Thyroid gland (tissue), 4 donors: ENCODE data around the gene AHR.

Experiments
- POLR2A ChIP-seq, 2 donors: fragments of 450-650 bp; IDR thresholded peaks; one replicate each; pipeline ENCODE4 v1.6.1; 2017; ENCODE audit warnings: antibody characterized with exemption in 2 of 2, mild to moderate bottlenecking in 2 of 2, moderate library complexity in 1 of 2
- TF ChIP-seq, protein P1 (sequence below), 6 experiments: fragments of 200-600 bp in 3 of 6; fragments of 450-650 bp in 3 of 6; sonication (generic) in 3 of 6; IDR thresholded peaks; one replicate each; pipeline ENCODE4 v1.5.1; 2016 to 2019; ENCODE audit warnings: antibody characterized with exemption in 6 of 6, mild to moderate bottlenecking in 2 of 6, inconsistent platforms in 1 of 6, moderate library complexity in 1 of 6

- TF ChIP-seq, protein P1, sequence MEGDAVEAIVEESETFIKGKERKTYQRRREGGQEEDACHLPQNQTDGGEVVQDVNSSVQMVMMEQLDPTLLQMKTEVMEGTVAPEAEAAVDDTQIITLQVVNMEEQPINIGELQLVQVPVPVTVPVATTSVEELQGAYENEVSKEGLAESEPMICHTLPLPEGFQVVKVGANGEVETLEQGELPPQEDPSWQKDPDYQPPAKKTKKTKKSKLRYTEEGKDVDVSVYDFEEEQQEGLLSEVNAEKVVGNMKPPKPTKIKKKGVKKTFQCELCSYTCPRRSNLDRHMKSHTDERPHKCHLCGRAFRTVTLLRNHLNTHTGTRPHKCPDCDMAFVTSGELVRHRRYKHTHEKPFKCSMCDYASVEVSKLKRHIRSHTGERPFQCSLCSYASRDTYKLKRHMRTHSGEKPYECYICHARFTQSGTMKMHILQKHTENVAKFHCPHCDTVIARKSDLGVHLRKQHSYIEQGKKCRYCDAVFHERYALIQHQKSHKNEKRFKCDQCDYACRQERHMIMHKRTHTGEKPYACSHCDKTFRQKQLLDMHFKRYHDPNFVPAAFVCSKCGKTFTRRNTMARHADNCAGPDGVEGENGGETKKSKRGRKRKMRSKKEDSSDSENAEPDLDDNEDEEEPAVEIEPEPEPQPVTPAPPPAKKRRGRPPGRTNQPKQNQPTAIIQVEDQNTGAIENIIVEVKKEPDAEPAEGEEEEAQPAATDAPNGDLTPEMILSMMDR (IDR thresholded peaks at IDR 0.05): no peak
- no peak for TF ChIP-seq POLR2A (IDR thresholded peaks at IDR 0.05)
Measured at GRCh38 chr7:17307000-17307399, 8.5 kb downstream of the AHR start.
